ENCODE measurements around the gene ANLN.

DNA sequence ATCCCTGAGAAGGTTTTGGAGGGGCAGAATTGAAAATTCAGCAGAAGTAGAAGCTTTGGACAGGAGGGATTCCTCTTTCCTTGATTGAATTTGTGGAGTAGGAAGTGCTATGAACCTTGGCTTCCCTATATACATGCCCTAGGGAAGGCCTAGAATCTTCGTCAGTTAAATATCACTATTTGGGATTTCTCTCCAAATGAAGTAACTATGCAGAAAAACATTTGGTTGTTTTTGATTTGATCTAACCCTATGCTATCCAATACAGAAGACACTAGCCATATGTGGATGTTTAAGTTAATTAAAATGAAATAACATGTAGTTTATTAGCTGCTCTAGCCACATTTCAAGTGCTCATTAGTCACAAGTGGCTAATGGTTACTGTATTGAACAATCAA, 15.7 kb downstream of the ANLN start:
- TF ChIP-seq POLR2A (IDR thresholded peaks at IDR 0.05): no peak
- TF ChIP-seq, protein P1, sequence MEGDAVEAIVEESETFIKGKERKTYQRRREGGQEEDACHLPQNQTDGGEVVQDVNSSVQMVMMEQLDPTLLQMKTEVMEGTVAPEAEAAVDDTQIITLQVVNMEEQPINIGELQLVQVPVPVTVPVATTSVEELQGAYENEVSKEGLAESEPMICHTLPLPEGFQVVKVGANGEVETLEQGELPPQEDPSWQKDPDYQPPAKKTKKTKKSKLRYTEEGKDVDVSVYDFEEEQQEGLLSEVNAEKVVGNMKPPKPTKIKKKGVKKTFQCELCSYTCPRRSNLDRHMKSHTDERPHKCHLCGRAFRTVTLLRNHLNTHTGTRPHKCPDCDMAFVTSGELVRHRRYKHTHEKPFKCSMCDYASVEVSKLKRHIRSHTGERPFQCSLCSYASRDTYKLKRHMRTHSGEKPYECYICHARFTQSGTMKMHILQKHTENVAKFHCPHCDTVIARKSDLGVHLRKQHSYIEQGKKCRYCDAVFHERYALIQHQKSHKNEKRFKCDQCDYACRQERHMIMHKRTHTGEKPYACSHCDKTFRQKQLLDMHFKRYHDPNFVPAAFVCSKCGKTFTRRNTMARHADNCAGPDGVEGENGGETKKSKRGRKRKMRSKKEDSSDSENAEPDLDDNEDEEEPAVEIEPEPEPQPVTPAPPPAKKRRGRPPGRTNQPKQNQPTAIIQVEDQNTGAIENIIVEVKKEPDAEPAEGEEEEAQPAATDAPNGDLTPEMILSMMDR (IDR thresholded peaks at IDR 0.05): no peak

All from Peyer's patch (tissue), 4 donors.